SW480 (cell line): ENCODE results near the gene FCHO2.
"Not testable (repeated sequence)": the region's sequence is repeated elsewhere in the genome, so short reads cannot be mapped to it uniquely, and the experiment has no call there.

Source experiments
- DNase-seq: peaks from one replicate; pipeline ENCODE4 v3.0.0-alpha.2; 2016; ENCODE audit warnings: low spot score

The FCHO2 gene

DNA sequence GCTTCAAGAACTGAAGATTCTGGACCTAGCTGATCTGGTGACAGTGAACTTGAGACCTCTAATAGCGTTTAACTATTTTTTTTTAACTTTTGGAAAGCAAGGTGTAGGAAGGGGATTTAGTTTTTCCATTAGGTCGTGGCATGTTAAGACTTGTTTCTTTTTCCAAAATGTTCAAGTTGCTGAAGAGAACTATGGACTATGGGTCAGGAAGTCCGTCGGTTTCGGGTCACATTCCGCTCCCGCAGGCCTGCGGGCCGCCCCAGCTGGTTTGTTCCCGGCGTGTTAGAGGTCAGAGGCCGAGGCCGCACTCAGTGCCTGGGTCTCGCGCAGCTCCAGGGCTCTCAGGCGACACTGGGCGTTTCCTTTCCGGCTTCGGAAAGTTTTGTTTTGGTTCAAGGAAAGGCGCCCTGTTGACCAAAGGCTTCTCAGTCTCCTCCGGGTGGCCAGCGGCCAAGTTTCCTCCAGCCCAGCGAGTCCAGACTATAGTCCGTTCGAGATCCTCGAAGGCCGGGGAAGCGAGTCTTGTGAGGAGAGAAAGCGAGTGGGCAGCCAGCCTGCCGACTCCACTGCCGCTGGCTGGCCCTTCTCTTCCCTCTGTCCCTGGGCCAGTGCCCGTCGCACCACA lies 586 bp upstream of the FCHO2 start:
- DNase-seq = peak; percentile 34

DNA sequence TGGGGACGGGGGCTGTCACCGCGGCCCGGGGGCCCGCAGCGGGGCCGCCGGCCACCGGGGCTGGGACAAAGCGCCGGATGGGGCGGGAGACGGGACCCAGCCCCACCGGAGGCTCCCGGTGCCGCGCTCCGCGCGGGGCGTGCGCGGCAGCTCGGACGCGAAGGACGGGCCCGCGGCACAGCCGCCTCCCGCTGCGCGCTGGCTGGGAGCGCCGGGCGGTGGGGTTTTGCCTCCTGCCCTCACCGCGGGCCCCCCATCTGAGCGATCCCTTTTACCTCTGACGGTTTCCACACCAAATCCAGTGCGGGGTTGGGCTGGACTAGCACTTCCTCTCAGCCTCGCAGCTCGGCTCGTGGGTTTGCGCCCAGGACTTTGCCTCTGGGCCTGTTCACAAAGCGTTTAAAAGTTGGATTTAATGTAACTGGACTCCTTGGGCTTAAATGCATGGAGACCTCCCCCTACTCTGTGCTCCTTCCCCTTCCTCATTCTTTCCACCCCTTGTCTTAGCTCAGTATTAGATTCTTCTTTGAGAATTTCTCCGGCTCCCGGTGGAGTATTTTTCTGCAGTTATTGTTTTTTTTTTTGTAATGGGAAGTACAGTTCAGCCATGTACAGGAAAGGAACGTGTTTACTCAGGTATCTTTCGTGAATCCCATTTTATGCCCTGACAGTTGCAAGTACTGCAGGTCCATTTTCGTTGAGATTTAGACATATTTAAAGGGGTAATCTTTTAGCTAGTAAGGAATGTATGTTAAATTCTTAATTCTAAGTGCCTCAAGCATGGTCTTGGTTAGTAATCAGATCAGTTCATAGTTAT lies 691 bp downstream of the FCHO2 start:
- DNase-seq = peak; percentile 62

DNA sequence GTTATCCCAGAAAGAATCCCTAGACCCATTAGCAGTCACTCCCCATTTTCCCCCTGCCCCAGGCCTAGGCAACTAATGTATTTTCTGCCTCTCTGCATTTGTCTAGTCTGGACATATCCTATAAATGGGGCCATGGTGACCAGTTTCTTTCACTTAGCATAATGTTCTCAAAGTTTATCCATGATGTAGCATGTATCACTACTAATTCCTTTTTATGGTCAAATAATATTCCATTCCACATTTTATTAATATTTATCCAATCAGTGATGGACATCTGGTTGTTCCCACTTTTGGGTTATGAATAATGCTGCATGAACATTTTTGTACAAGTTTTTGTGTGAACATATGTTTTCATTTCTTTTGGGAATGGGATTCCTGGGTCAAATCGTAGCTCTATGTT lies 1.5 kb downstream of the FCHO2 start:
- DNase-seq = no peak

DNA sequence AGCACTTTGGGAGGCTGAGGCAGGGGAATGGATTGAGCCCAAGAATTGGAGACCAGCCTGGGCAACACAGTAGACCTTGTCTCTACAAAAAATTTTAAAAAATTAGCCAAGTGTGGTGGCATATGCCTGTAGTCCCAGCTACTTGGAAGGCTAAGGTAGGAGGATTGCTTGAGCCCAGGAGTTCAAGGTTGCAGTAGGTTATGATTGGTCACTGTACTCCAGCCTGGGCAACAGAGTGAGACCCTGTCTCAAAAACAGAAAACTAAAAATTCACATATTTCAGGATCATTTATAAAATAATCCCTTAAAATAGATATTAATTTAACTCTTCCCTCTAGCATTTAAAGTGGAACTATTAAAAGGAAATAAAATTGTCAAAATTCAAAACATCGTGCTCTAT lies 3.4 kb downstream of the FCHO2 start:
- DNase-seq = no peak

DNA sequence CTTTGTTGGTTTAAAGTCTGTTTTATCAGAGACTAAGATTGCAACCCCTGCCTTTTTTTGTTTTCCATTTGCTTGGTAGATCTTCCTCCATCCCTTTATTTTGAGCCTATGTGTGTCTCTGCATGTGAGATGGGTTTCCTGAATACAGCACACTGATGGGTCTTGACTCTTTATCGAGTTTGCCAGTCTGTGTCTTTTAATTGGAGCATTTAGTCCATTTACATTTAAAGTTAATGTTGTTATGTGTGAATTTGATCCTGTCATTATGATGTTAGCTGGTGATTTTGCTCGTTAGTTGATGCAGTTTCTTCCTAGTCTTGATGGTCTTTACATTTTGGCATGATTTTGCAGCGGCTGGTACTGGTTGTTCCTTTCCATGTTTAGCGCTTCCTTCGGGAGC lies 18.6 kb downstream of the FCHO2 start:
- DNase-seq = not testable (repeated sequence)

DNA sequence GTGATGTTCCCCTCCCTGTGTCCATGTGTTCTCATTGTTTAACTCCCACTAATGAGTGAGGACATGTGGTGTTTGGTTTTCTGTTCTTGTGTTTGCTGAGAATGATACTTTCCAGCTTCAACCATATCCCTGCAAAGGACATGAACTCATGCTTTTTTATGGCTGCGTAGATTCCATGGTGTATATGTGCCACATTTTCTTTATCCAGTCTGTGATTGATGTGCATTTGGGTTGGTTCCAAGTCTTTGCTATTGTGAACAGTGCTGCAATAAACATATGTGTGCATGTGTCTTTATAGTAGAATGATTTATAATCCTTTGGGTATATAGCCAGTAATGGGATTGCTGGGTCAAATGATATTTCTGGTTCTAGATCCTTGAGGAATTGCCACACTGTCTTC lies 21.0 kb downstream of the FCHO2 start:
- DNase-seq = not testable (repeated sequence)

DNA sequence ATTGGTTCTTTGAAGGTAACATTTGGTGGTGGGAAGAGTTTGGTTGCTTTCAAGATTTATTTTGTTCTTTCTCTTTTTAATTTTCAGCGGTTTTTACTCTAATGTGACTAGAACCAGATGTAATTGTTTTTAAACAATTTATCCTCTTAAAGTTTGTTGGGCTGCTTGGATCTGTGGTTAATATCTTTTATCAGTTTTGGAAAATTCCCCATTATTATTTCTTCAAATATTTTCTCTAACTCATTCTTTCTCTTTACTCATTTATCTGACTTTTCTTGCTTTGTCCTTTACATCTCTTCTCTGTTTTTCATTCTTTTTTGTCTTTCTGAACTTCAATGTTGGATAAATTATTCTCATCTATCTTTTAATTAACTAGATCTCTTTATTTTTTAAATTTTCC lies 29.9 kb downstream of the FCHO2 start:
- DNase-seq = no peak

DNA sequence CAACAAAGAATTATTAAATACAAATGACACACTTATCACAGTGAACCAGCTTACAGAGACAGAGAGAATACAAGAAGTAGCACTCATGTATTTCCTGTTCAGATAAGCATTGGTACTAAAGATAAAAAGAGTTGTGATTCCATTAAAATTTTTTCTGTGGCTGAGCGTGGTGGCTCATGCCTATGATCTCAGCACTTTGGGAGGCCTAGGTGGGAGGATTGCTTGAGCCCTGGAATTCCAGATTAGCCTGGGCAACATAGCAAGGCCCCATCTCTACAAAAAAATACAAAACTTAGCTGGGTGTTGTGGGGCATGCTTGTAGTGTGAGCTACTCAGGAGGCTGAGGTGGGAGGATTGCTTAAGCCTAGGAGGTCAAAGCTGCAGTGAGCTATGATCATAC lies 32.9 kb downstream of the FCHO2 start:
- DNase-seq = no peak

DNA sequence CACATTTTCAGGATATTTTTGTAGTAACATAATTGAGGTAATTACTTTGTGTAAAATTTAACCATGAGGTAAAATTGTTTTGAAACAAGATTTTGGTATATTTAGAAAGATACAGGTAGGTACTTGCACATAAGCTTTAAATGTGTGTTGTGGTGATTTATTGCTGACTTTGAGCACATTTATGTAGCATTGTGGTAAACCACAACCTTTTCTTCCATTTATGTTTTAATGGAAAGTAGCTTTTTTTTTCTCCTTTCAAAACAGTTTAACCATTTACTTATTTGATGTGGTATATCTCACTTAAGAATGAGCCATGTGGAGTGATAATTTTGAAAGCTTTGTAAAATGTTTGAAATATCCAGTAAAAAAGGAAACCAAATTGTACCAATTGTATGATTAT lies 35.6 kb downstream of the FCHO2 start:
- DNase-seq = peak; percentile 4

DNA sequence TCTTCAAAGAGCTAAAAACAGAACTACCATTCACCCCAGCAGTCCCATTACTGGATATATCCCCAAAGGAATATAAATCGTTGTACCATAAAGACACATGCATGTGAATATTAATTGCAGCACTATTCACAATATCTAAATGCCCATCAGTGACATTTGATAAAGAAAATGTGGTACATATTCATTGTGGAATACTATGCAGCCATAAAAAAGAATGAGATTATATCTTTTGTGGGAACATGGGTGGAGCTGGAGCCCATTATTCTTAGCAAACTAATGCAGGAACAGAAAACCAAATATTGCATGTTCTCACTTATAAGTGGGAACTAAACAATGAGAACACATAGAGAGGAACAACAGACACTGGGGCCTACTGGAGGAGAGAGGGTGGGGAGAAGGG lies 38.7 kb downstream of the FCHO2 start:
- DNase-seq = no peak

DNA sequence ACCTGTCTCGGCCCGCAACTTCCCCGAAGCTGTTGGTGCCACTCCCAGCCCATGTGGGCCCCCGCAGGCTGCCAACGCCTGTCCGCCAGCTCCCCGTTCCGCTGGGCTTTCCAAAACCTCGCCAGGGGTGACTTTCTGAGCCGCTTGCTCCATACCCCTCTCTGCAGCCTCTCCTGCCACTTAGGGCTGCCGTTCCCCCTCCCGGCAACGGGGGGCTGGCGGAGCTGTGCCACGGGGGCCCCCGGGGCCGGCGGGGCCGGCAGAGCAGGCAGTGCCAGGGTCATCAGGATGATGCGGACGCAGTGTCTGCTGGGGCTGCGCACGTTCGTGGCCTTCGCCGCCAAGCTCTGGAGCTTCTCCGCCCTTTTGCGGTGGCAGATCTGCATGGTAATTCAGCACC lies 40.8 kb downstream of the FCHO2 start:
- no peak for DNase-seq

DNA sequence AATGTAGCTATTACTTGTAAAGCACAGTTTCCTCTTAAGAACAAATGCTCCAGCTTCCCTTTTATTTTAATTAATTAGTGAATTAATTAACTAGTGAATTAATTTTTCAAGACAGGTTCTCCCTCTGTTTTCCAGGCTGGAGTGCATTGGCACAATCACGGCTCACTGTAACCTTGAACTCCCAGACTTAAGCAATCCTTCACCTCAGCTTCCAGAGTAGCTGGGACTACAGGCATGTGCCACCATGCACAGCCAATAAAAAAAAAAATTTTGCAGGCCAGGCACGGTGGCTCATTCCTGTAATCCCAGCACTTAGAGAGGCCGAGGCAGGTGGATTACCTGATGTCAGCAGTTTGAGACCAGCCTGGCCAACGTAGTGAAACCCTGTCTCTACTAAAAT lies 44.1 kb downstream of the FCHO2 start:
- no peak for DNase-seq

DNA sequence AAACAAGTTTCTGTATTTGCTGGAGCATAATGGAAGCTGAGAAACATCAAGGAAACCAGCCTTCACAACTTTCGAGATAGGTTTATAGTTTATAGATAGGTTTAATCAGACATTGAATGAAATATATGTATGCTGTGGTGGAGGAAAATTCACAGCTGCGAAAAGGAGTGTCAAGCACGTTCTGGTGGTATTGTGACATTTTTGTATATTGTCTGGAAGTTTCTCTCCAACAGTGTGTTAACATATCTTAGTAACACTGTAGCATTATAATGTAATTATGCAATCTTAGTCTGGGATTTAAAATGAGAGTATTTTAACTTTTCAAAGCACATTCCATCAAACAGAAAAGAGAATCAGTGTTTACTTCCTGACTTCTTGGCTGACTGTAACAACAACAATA lies 50.0 kb downstream of the FCHO2 start:
- no peak for DNase-seq

DNA sequence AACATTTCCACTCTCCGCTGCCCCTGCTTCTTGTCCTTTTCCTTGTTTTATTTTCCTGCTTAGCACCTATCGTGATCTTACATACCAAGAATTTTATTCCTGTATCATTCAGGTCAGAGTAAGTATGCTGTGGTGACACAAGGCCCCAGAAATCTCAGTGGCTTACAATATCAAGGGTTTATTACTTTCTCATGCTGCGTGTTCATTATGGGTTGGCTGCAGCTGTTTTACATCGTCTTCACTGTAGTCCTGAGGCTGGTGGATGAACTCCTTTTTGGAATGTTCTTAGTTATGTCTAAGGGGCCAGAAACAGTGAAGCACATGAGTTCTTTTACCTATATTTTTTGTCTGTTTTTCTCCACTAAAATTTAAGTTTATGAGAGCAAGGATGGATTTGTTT lies 51.2 kb downstream of the FCHO2 start:
- DNase-seq = no peak

DNA sequence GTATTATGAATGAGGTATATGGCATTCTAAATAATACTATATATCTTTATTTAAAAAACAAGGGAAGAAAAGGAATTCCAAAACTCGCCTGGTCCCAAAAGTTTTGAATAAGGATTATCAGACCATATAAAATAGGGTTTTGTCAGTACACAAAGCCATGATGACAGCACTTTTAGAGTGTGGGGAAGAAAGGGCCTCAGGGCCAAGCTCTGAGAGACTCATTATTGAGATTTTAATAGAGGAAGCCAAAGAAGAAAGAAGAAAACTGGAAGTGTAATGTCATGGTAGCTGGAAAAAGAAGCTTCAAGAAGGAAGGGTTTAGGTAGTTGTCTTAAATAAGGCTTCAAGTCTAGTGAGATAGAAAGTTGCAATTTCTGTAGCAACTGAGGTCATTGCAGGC lies 53.0 kb downstream of the FCHO2 start:
- DNase-seq = no peak

DNA sequence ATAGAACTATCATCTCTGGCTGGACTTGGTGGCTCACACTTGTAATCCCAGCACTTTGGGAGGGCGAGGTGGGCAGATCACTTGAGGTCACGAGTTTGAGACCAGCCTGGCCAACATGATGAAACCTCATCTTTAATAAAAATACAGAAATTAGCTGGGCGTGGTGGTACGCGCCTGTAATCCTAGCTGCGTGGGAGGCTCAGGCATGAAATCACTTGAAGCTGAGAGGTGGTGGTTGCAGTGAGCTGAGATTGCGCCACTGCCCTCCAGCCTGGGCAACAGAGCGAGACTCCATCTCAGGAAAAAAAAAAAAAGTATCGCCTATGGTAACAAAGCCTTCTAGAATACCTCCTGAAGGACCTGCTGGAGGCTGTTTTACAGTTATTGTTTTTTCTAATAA lies 55.8 kb downstream of the FCHO2 start:
- DNase-seq = not testable (repeated sequence)

DNA sequence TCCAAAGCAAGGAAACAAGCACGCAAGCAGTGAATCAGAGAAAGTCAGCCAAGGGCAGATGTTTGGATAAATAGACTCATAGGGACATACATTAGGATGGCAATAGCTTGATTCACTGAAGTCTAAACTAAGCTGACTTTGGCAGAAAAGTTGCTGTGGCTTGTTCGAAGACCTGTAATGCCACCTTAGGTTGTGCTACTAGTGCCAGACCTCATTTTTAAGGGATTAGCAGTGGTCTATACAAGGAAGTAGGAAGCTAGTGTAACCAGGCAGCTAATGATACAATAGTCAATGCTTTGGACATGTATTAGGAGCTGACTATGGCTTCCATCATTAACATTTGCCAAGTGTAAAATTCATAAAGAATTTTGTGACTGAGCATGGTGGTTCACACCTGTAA lies 63.1 kb downstream of the FCHO2 start:
- DNase-seq = no peak

DNA sequence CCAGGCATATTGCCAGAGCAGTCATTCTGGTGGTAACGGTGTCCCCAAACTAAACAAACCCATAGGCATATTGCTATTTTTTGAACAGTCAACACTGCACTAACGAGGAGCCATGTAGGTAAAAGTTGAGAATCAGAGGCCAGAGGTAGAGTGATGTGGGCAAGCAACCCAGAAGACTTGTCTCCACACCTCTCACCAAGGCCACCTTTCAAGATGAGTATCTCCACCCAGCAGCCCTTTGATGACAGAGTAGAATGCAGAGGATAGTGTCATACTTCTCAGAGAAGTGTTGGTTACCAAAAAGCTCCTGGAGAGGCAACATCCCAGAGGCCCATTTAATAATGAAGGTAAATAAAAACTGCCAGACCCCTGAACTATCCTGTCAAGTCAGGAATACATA lies 63.9 kb downstream of the FCHO2 start:
- no peak for DNase-seq

DNA sequence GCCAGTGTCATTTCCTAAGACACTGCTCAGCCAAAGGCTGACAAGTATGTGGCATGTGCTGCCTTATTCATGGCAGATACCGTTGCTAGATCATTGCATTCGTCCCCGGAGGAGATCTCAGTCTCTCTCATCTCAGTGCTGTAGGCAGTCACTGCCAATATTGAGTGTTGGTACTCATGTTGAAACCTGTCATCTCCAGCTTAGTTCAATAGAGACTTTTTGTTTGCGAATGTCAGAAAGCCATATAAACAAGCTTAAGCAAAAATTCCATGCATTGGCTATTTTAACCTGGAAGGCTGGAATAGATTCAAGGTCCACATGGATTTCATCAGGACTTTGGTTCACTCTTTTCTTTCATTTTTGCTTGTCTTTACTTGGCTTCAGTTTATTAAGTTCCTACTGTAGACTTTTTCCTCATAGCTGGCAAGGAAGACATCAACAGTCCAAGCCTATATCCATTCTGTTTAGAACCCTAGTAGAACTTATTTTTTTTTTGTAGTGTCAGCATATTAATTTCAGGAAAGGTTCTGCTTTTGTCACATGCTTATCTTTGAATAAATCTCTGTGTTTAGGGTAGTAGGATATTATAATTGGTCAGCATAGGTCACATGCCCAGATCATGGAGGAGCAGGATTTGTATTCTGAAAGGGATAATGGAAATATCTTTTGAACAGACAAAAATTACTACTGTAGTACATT lies 66.8 kb downstream of the FCHO2 start:
- no peak for DNase-seq

DNA sequence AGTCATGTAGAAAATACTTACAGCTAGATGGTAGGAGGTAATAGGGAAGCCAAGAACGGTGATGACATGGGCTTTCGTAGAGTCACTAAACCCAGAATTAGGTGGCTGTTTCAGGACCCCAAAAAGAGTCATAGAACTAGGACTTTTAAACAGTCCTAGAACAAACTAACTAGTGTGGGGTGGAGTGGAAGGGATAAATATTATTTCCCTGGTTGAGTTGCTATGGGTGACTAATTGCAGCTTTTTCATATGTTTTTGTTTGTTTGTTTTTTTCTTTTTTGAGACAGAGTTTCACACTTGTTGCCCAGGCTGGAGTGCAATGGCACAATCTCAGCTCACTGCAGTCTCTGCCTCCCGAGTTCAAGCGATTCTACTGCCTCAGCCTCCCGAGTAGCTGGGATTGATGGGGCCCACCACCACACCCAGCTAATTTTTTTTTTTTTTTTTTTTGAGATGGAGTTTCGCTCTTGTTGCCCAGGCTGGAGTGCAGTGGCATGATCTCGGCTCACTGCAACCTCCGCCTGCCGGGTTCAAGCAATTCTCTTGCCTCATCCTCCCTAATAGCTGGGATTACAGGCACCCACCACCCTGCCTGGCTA lies 69.2 kb downstream of the FCHO2 start:
- DNase-seq = not testable (repeated sequence)

DNA sequence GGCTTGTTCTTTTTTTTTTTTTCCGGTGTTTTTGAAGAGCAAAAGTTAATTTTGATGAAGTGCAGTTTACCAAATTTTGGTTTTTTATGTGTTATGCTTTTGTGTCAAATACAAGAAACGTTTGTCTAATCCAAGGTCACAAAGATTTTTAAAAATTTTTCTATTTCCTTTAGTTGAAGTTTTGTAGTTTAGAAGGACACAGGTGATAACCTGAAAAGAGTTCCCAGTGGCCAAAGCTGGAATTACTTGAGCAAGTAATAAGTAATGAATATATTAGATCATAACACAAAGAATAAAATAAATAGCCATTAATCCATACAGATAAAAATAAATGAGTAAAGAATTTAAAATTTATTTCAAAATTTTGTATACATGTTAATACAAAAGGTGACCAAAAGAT lies 71.5 kb downstream of the FCHO2 start:
- no peak for DNase-seq

DNA sequence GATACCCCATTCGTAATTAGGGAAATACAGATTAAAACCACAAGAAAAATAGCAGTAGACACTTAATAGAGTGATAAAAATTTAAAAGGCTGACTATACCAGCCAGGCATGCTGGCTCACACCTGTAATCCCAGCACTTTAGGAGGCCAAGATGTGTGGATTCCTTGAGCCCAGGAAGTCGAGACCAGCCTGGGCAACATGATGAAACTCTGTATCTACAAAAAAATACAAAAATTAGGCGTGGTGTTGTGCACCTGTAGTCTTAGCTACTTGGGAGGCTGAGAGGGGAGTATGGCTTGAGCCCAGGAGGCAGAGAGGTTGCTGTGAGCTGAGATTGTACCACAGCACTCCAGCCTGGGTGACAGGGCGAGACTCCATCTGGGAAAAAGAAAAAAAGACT lies 72.0 kb downstream of the FCHO2 start:
- DNase-seq = no peak
